Brain microvascular endothelial cell (primary cell): Measurements from ENCODE around the gene ZBTB16.
A peak's percentile ranks its signal among the peaks of the same experiment; 100 is the strongest.

ENCODE experiments used
- DNase-seq: peaks from one replicate; pipeline ENCODE4 v3.0.0-alpha.2; 2020
- H3K27ac ChIP-seq: fragments of 250-450 bp; sonication (Bioruptor Pico); 2 replicates; pipeline ENCODE4 v1.5.1; 2020; ENCODE audit warnings: mild to moderate bottlenecking, moderate library complexity
- H3K27me3 ChIP-seq: fragments of 250-450 bp; sonication (Bioruptor Pico); replicated peaks from 2 replicates; pipeline ENCODE4 v1.5.1; 2020; ENCODE audit warnings: mild to moderate bottlenecking
- H3K36me3 ChIP-seq: fragments of 250-450 bp; sonication (Bioruptor Pico); replicated peaks from 2 replicates; pipeline ENCODE4 v1.5.1; 2020; ENCODE audit warnings: mild to moderate bottlenecking
- H3K4me3 ChIP-seq: 2 replicates; pipeline ENCODE4 v1.5.1; 2011; ENCODE audit warnings: low read depth, mild to moderate bottlenecking, control low read depth, low read length, moderate library complexity
- in situ Hi-C: cut with HindIII; loops from 2 replicates; pipeline ENCODE4 v1.10.0; 2017; ENCODE audit warnings: low sequenced_read_pairs, low pct_ligation_motif_present
- TF ChIP-seq, protein P1 (sequence below): IDR thresholded peaks from 2 replicates; pipeline ENCODE4 v1.5.1; 2011; ENCODE audit warnings: low read depth, mild to moderate bottlenecking, moderate library complexity, low read length, control low read depth, inconsistent platforms; ENCODE audit errors: missing control alignments

The ZBTB16 gene

GRCh38 chr11:114250993-114251814, 191.7 kb downstream of the ZBTB16 start:
- no peak overlapping the region for H3K4me3 ChIP-seq
- in situ Hi-C loops, result loop anchor here (25.0 kb wide), 2 partner anchors 214 to 339 kb away; partner anchors contain the start of gene HTR3B
- no peaks in the 10 kb centered on the region for H3K27me3 ChIP-seq
- DNase-seq, result no peak
- H3K36me3 ChIP-seq, result no peaks in the 10 kb centered on the region
- no peak overlapping the region for H3K27ac ChIP-seq
- TF ChIP-seq, protein P1, sequence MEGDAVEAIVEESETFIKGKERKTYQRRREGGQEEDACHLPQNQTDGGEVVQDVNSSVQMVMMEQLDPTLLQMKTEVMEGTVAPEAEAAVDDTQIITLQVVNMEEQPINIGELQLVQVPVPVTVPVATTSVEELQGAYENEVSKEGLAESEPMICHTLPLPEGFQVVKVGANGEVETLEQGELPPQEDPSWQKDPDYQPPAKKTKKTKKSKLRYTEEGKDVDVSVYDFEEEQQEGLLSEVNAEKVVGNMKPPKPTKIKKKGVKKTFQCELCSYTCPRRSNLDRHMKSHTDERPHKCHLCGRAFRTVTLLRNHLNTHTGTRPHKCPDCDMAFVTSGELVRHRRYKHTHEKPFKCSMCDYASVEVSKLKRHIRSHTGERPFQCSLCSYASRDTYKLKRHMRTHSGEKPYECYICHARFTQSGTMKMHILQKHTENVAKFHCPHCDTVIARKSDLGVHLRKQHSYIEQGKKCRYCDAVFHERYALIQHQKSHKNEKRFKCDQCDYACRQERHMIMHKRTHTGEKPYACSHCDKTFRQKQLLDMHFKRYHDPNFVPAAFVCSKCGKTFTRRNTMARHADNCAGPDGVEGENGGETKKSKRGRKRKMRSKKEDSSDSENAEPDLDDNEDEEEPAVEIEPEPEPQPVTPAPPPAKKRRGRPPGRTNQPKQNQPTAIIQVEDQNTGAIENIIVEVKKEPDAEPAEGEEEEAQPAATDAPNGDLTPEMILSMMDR, result no peak

- in situ Hi-C loops, result loop anchor here (25.0 kb wide), 2 partner anchors 215 to 340 kb away; partner anchors contain the start of gene HTR3B
- TF ChIP-seq, protein P1, result no peak
- no peak for DNase-seq
- Histone ChIP-seq H3K27me3 (no peaks in the 10 kb centered on the region), H3K36me3 (no peaks in the 10 kb centered on the region), H3K27ac (no peak overlapping the region), H3K4me3 (no peak overlapping the region)
Observed at GRCh38 chr11:114251815-114252337, 192.4 kb downstream of the ZBTB16 start.

- no peak for DNase-seq
- no peak overlapping the region for H3K4me3 ChIP-seq
- peaks cover 5% of the 10 kb centered on the region for H3K27me3 ChIP-seq
- no peaks in the 10 kb centered on the region for H3K36me3 ChIP-seq
- in situ Hi-C loops, result loop anchor here (25.0 kb wide), 2 partner anchors 215 to 340 kb away; partner anchors contain the start of gene HTR3B
- TF ChIP-seq, protein P1, result no peak
- no peak overlapping the region for H3K27ac ChIP-seq
Observed at GRCh38 chr11:114252767-114253166, 193.3 kb downstream of the ZBTB16 start.

GRCh38 chr11:114253771-114254170, 194.3 kb downstream of the ZBTB16 start:
- H3K4me3 ChIP-seq, result no peak overlapping the region
- no peak for DNase-seq
- in situ Hi-C loops, result loop anchor here (25.0 kb wide), 2 partner anchors 216 to 341 kb away; partner anchors contain the start of gene HTR3B
- TF ChIP-seq, protein P1, result peak; percentile 25
- no peak overlapping the region for H3K27ac ChIP-seq
- no peaks in the 10 kb centered on the region for H3K36me3 ChIP-seq
- H3K27me3 ChIP-seq, result peaks cover 14% of the 10 kb centered on the region

GRCh38 chr11:114254571-114255146, 195.1 kb downstream of the ZBTB16 start:
- Histone ChIP-seq H3K4me3 (no peak overlapping the region), H3K36me3 (no peaks in the 10 kb centered on the region), H3K27me3 (peaks cover 16% of the 10 kb centered on the region), H3K27ac (no peak overlapping the region)
- TF ChIP-seq, protein P1, result no peak
- in situ Hi-C loops, result loop anchor here (25.0 kb wide), 2 partner anchors 217 to 342 kb away; partner anchors contain the start of gene HTR3B
- DNase-seq, result no peak
